GM18498 (cell line): ENCODE data around the gene YY1.

Experiments used
- ATAC-seq: cut with Tn5 transposase; IDR thresholded peaks from one replicate; pipeline ENCODE4 v1.9.1; 2021; ENCODE audit warnings: mild to moderate bottlenecking, moderate library complexity; ENCODE audit not compliant: unreplicated experiment

The YY1 gene

GRCh38 chr14:100241279-100241678, 2.3 kb downstream of the YY1 start:
- no peak for ATAC-seq

- ATAC-seq, result no peak
Observed at GRCh38 chr14:100243020-100243419, 4.1 kb downstream of the YY1 start.

- ATAC-seq, result no peak
Observed at GRCh38 chr14:100246809-100247428, 8.0 kb downstream of the YY1 start.

GRCh38 chr14:100250732-100251465, 12.0 kb downstream of the YY1 start:
- no peak for ATAC-seq

GRCh38 chr14:100252684-100253083, 13.7 kb downstream of the YY1 start:
- ATAC-seq, result no peak

GRCh38 chr14:100256339-100256895, 17.5 kb downstream of the YY1 start:
- peak; percentile 77 for ATAC-seq

GRCh38 chr14:100261621-100262020, 22.7 kb downstream of the YY1 start:
- no peak for ATAC-seq

GRCh38 chr14:100262545-100262944, 23.6 kb downstream of the YY1 start:
- ATAC-seq, result no peak

GRCh38 chr14:100263141-100263540, 24.2 kb downstream of the YY1 start:
- ATAC-seq, result no peak

GRCh38 chr14:100267990-100268389, 29.0 kb downstream of the YY1 start:
- ATAC-seq, result no peak

- ATAC-seq, result no peak
Observed at GRCh38 chr14:100268591-100269207, 29.8 kb downstream of the YY1 start.

GRCh38 chr14:100271247-100271939, 32.4 kb downstream of the YY1 start:
- no peak for ATAC-seq

- no peak for ATAC-seq
Observed at GRCh38 chr14:100274250-100274649, 35.3 kb downstream of the YY1 start.

- ATAC-seq, result no peak
Observed at GRCh38 chr14:100275214-100275613, 36.3 kb downstream of the YY1 start.

- ATAC-seq, result peak; percentile 76
Observed at GRCh38 chr14:100278702-100279101, 39.8 kb downstream of the YY1 start.

- ATAC-seq, result no peak
Observed at GRCh38 chr14:100279133-100279532, 40.2 kb downstream of the YY1 start.

GRCh38 chr14:100279563-100279962, 40.6 kb downstream of the YY1 start:
- ATAC-seq, result no peak

GRCh38 chr14:100281286-100282082, 42.5 kb downstream of the YY1 start:
- no peak for ATAC-seq

GRCh38 chr14:100282083-100282350, 43.1 kb downstream of the YY1 start:
- no peak for ATAC-seq

- ATAC-seq, result no peak
Observed at GRCh38 chr14:100282766-100283419, 43.9 kb downstream of the YY1 start.
